Measurements from ENCODE around the gene FXYD7.

- TF ChIP-seq HDGF (IDR thresholded peaks at IDR 0.05): no peak
- no peak for TF ChIP-seq ADNP (tag; IDR thresholded peaks at IDR 0.05)
- TF ChIP-seq CHD4 (IDR thresholded peaks at IDR 0.05; ENCODE audit: insufficient read depth, insufficient replicate concordance, low read depth, low read length, poor library complexity, severe bottlenecking): no peak
- TF ChIP-seq MYNN (IDR thresholded peaks at IDR 0.05): no peak
- no peak for TF ChIP-seq MYNN (CRISPR knock-in tag; IDR thresholded peaks at IDR 0.05)
- no peak for TF ChIP-seq CTCF (IDR thresholded peaks at IDR 0.05 in 2 of 3, conservative IDR thresholded peaks at IDR 0.05 in 1 of 3; ENCODE audit: insufficient read depth in 2 of 3, low read depth in 1 of 3, low read length in 3 of 3)
- TF ChIP-seq TBL1XR1 (IDR thresholded peaks at IDR 0.05; ENCODE audit: low read length in 2 of 2): no peak
- TF ChIP-seq HDAC2 (IDR thresholded peaks at IDR 0.05): no peak
- TF ChIP-seq ZNF609 (CRISPR knock-in tag; IDR thresholded peaks at IDR 0.05; ENCODE audit: borderline replicate concordance): no peak
- TF ChIP-seq USF1 (CRISPR knock-in tag; IDR thresholded peaks at IDR 0.05): no peak
Observed at GRCh38 chr19:35177377-35178274, 34.6 kb downstream of the FXYD7 start.
